Uterus (tissue), 4 donors: Measurements from ENCODE around the gene SPEG. TPM values are rescaled to one million over a fixed set of nuclear protein-coding genes. Genes with fewer than 3 reads are reported as not detected.

Experiments
- DNase-seq, 2 donors: peaks; one replicate each; pipeline ENCODE4 v3.0.0-alpha.2; 2019 to 2020
- H3K27ac ChIP-seq, 2 donors: fragments of 200-600 bp; sonication (generic); 1 replicate in 1 of 2; 2 replicates in 1 of 2; pipeline ENCODE4 v1.5.1; 2016 to 2018
- H3K27me3 ChIP-seq, 2 donors: fragments of 200-600 bp; sonication (generic); one replicate each; pipeline ENCODE4 v1.5.1; 2018 to 2019; ENCODE audit warnings: control low read depth in 1 of 2
- H3K36me3 ChIP-seq, 2 donors: fragments of 200-600 bp; sonication (generic); one replicate each; pipeline ENCODE4 v1.5.1; 2019; ENCODE audit warnings: control low read depth in 1 of 2
- H3K4me1 ChIP-seq, 2 donors: fragments of 200-600 bp; sonication (generic); one replicate each; pipeline ENCODE4 v1.5.1; 2018 to 2019; ENCODE audit warnings: control low read depth in 1 of 2
- H3K4me3 ChIP-seq, 2 donors: fragments of 200-600 bp; sonication (generic); 1 replicate in 1 of 2; 2 replicates in 1 of 2; pipeline ENCODE4 v1.5.1; 2018 to 2019; ENCODE audit warnings: mild to moderate bottlenecking in 1 of 2
- H3K9me3 ChIP-seq, 2 donors: fragments of 200-600 bp; sonication (generic); one replicate each; pipeline ENCODE4 v1.5.1; 2019; ENCODE audit warnings: control low read depth in 1 of 2
- CTCF ChIP-seq, 4 experiments: fragments of 200-600 bp in 2 of 4; fragments of 450-650 bp in 2 of 4; sonication (generic) in 2 of 4; IDR thresholded peaks; one replicate each; pipeline ENCODE4 v1.5.1; 2016 to 2019; ENCODE audit warnings: antibody characterized with exemption in 4 of 4, mild to moderate bottlenecking in 2 of 4, moderate library complexity in 1 of 4
- POLR2A ChIP-seq, 2 donors: fragments of 450-650 bp; IDR thresholded peaks; one replicate each; pipeline ENCODE4 v1.6.1; 2016; ENCODE audit warnings: antibody characterized with exemption in 2 of 2, mild to moderate bottlenecking in 1 of 2, moderate library complexity in 1 of 2
- intact Hi-C: fragments of 100-400 bp; cut with DNase I; formaldehyde crosslinking; loops from one replicate; pipeline ENCODE4 v1.15.1; 2023; ENCODE audit warnings: low total_unique reads
- total RNA-seq, 4 donors: library from RNA; depleted of rRNA in 3 of 4; stranded (reverse); fragments of >200 nt in 3 of 4; gene quantifications; one replicate each; pipeline versions ENCODE4 v1.1.0 to v1.2.4, GENCODE V29; 2014 to 2023
- donor health status: DM: yes; HTN: yes; CAD: no.

Gene SPEG
- total RNA-seq, 4 donors from 2014 or later: 22.9 to 318 (median 36.1) TPM

DNA sequence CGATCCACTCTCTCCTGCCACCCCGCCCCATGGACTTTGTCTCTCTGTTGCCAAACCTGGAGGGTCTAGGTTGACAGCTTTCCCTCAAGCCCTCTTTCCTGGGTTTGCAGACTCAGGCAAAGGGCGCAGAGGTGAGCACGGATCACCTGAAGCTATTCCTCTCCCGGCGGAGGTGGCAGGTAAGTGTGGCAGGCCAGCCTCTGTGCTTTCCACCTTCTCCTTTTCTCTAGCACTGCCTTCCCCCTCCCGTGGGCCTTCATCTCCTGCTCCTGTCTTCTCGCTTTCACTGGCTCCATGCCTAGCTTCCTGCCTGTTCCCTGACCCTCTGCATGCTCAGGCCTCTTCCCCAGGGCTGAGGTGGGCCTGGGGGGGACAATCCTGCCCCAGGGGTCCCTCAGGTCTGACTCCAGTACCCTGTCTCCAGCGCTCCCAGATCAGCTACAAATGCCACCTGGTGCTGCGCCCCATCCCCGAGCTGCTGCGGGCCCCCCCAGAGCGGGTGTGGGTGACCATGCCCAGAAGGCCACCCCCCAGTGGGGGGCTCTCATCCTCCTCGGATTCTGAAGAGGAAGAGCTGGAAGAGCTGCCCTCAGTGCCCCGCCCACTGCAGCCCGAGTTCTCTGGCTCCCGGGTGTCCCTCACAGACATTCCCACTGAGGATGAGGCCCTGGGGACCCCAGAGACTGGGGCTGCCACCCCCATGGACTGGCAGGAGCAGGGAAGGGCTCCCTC is 48.2 kb downstream of the SPEG start:
- Histone ChIP-seq H3K4me1 (no peaks in the 10 kb centered on the region), H3K36me3 (no peaks in the 10 kb centered on the region), H3K27ac (no peak overlapping the region), H3K9me3 (no peaks in the 10 kb centered on the region), H3K4me3 (no peak overlapping the region), H3K27me3 (no peaks in the 10 kb centered on the region)
- intact Hi-C loops: no loop called here
- no peak for TF ChIP-seq POLR2A (IDR thresholded peaks at IDR 0.05)
- TF ChIP-seq CTCF (IDR thresholded peaks at IDR 0.05): no peak
- no peak for DNase-seq

- DNase-seq: no peak
- H3K4me3 ChIP-seq: no peak overlapping the region
- intact Hi-C loops: no loop called here
- no peaks in the 10 kb centered on the region for H3K9me3 ChIP-seq
- H3K4me1 ChIP-seq: no peaks in the 10 kb centered on the region
- H3K27ac ChIP-seq: peak overlapping the region in 1 of 2 donors; percentile 29
- no peaks in the 10 kb centered on the region for H3K27me3 ChIP-seq
- TF ChIP-seq POLR2A (IDR thresholded peaks at IDR 0.05) (no peak), CTCF (IDR thresholded peaks at IDR 0.05) (no peak)
- H3K36me3 ChIP-seq: no peaks in the 10 kb centered on the region
These were observed 49.1 kb downstream of the SPEG start for GRCh38 chr2:219483451-219484342.

- Histone ChIP-seq H3K9me3 (no peaks in the 10 kb centered on the region), H3K27me3 (no peaks in the 10 kb centered on the region), H3K4me1 (no peaks in the 10 kb centered on the region), H3K27ac (peak overlapping the region in 1 of 2 donors; percentile 29), H3K4me3 (no peak overlapping the region), H3K36me3 (no peaks in the 10 kb centered on the region)
- DNase-seq: no peak
- intact Hi-C loops: no loop called here
- no peak for TF ChIP-seq CTCF (IDR thresholded peaks at IDR 0.05)
- no peak for TF ChIP-seq POLR2A (IDR thresholded peaks at IDR 0.05)
These were observed 49.9 kb downstream of the SPEG start for GRCh38 chr2:219484343-219485200.

DNA sequence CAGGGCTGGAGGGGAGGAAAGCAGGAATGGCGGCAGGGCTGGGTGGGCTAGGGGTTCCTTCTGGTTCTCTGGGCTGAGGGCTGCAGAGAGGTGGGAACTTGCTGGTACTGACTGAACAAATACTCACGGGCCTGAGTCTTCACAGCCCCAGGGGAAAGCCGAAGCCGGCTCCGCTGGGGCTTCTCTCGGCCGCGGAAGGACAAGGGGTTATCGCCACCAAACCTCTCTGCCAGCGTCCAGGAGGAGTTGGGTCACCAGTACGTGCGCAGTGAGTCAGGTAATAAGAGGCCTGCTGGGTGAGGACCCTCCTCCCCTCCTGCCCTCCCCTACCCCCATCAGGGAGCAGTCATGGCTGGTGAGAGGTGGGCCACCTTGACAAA is 50.5 kb downstream of the SPEG start:
- TF ChIP-seq CTCF (IDR thresholded peaks at IDR 0.05): no peak
- TF ChIP-seq POLR2A (IDR thresholded peaks at IDR 0.05): no peak
- no peaks in the 10 kb centered on the region for H3K4me1 ChIP-seq
- intact Hi-C loops: no loop called here
- H3K36me3 ChIP-seq: no peaks in the 10 kb centered on the region
- H3K9me3 ChIP-seq: no peaks in the 10 kb centered on the region
- no peaks in the 10 kb centered on the region for H3K27me3 ChIP-seq
- no peak overlapping the region for H3K4me3 ChIP-seq
- DNase-seq: no peak
- no peak overlapping the region for H3K27ac ChIP-seq
